GM23338 (cell line): ENCODE measurements around the gene PDP2. TPM values are rescaled to one million over a fixed set of nuclear protein-coding genes. Genes with fewer than 3 reads are reported as not detected.

Source experiments
- ATAC-seq: fragments of 200-7000 bp; cut with Tn5 transposase; 3 replicates; pipeline ENCODE4 v1.9.1; 2020
- DNase-seq: peaks from one replicate; pipeline ENCODE4 v3.0.0-alpha.2; 2015; ENCODE audit warnings: low spot score
- H2AFZ ChIP-seq: fragments of 200-600 bp; sonication (generic); 2 replicates; pipeline ENCODE4 v1.8.0; 2016; ENCODE audit warnings: antibody characterized with exemption, mild to moderate bottlenecking, moderate library complexity
- H3F3A ChIP-seq: fragments of 200-600 bp; sonication (generic); replicated peaks from 2 replicates; pipeline ENCODE4 v1.8.0; 2017; ENCODE audit warnings: antibody characterized with exemption, mixed run types, low read depth
- H3K27ac ChIP-seq: fragments of 200-600 bp; sonication (generic); 2 replicates; pipeline ENCODE4 v1.6.1; 2016; ENCODE audit warnings: low read depth
- H3K27me3 ChIP-seq: fragments of 200-600 bp; sonication (generic); 2 replicates; pipeline ENCODE4 v1.8.0; 2016; ENCODE audit warnings: mild to moderate bottlenecking, mixed run types, moderate library complexity; ENCODE audit not compliant: insufficient read depth
- H3K36me3 ChIP-seq: fragments of 200-600 bp; sonication (generic); 2 replicates; pipeline ENCODE4 v1.8.0; 2016; ENCODE audit warnings: mild to moderate bottlenecking; ENCODE audit not compliant: insufficient read depth
- H3K4me1 ChIP-seq: fragments of 200-600 bp; sonication (generic); 2 replicates; pipeline ENCODE4 v1.8.0; 2016; ENCODE audit warnings: mild to moderate bottlenecking, moderate library complexity; ENCODE audit not compliant: insufficient read depth
- H3K4me2 ChIP-seq: fragments of 200-600 bp; sonication (generic); 2 replicates; pipeline ENCODE4 v1.7.1; 2017; ENCODE audit warnings: mixed run types
- H3K4me3 ChIP-seq: fragments of 200-600 bp; sonication (generic); 2 replicates; pipeline ENCODE4 v1.6.1; 2016; ENCODE audit warnings: mixed run types
- H3K79me2 ChIP-seq: fragments of 200-600 bp; sonication (generic); replicated peaks from 2 replicates; pipeline ENCODE4 v1.8.0; 2017; ENCODE audit warnings: mild to moderate bottlenecking; ENCODE audit not compliant: insufficient read depth
- H3K9me2 ChIP-seq: fragments of 200-600 bp; sonication (generic); 2 replicates; pipeline ENCODE4 v1.8.0; 2017; ENCODE audit not compliant: insufficient read depth
- H4K20me1 ChIP-seq: fragments of 200-600 bp; sonication (generic); replicated peaks from 2 replicates; pipeline ENCODE4 v1.8.0; 2017; ENCODE audit warnings: mild to moderate bottlenecking; ENCODE audit not compliant: insufficient read depth
- H3K27ac Mint-ChIP-seq: 2 replicates; pipeline ENCODE4 v1.8.0; 2020; ENCODE audit warnings: inconsistent platforms, mild to moderate bottlenecking, moderate library complexity, mixed read lengths
- H3K27me3 Mint-ChIP-seq: 3 replicates; pipeline ENCODE4 v1.8.0; 2022; ENCODE audit warnings: low read depth, mild to moderate bottlenecking, moderate library complexity, mixed read lengths, inconsistent platforms; ENCODE audit not compliant: insufficient read depth, poor library complexity
- H3K36me3 Mint-ChIP-seq: 3 replicates; pipeline ENCODE4 v1.8.0; 2021; ENCODE audit warnings: low read depth, mild to moderate bottlenecking, inconsistent platforms, moderate library complexity, mixed read lengths
- H3K4me1 Mint-ChIP-seq: 3 replicates; pipeline ENCODE4 v1.8.0; 2020; ENCODE audit warnings: mild to moderate bottlenecking, inconsistent platforms, mixed read lengths
- H3K4me3 Mint-ChIP-seq: 3 replicates; pipeline ENCODE4 v1.8.0; 2021; ENCODE audit warnings: moderate library complexity, mild to moderate bottlenecking, inconsistent platforms, mixed read lengths
- H3K9me3 Mint-ChIP-seq: 3 replicates; pipeline ENCODE4 v1.8.0; 2020; ENCODE audit warnings: moderate library complexity, mild to moderate bottlenecking, inconsistent platforms, mixed read lengths
- CREB1 ChIP-seq: fragments of 250-450 bp; sonication (Bioruptor Pico); IDR thresholded peaks from 2 replicates; pipeline ENCODE4 v1.5.0; 2020; ENCODE audit warnings: low read depth, mild to moderate bottlenecking, moderate library complexity
- EZH2 ChIP-seq: fragments of 200-600 bp; sonication (generic); IDR thresholded peaks from one replicate; pipeline ENCODE4 v1.8.0; 2017; ENCODE audit warnings: antibody characterized with exemption, mild to moderate bottlenecking, low read depth; ENCODE audit not compliant: unreplicated experiment
- EZH2phosphoT487 ChIP-seq: fragments of 200-600 bp; sonication (generic); IDR thresholded peaks from one replicate; pipeline ENCODE4 v1.8.1; 2018; ENCODE audit warnings: antibody characterized with exemption; ENCODE audit not compliant: unreplicated experiment
- JUNB ChIP-seq: IDR thresholded peaks from one replicate; pipeline ENCODE4 v1.6.1; 2016; ENCODE audit warnings: antibody characterized with exemption; ENCODE audit not compliant: unreplicated experiment
- NANOG ChIP-seq: IDR thresholded peaks from 2 replicates; pipeline ENCODE4 v1.6.1; 2016; ENCODE audit warnings: antibody characterized with exemption, borderline replicate concordance
- POLR2AphosphoS5 ChIP-seq: IDR thresholded peaks from 2 replicates; pipeline ENCODE4 v1.6.1; 2016; ENCODE audit warnings: antibody characterized with exemption, low read depth
- REST ChIP-seq: IDR thresholded peaks from one replicate; pipeline ENCODE4 v1.6.1; 2018; ENCODE audit warnings: antibody characterized with exemption; ENCODE audit not compliant: unreplicated experiment
- STAT1 ChIP-seq: IDR thresholded peaks from one replicate; pipeline ENCODE4 v1.6.1; 2016; ENCODE audit warnings: antibody characterized with exemption; ENCODE audit not compliant: unreplicated experiment
- ZNF114 ChIP-seq: fragments of 250-450 bp; sonication (Bioruptor Pico); IDR thresholded peaks from 2 replicates; pipeline ENCODE4 v1.5.0; 2020; ENCODE audit warnings: mild to moderate bottlenecking, moderate library complexity
- ZNF331 ChIP-seq: fragments of 250-450 bp; sonication (Bioruptor Pico); IDR thresholded peaks from 2 replicates; pipeline ENCODE4 v1.5.0; 2020; ENCODE audit warnings: low read depth, mild to moderate bottlenecking, moderate library complexity
- ZNF462 ChIP-seq: fragments of 250-450 bp; sonication (Bioruptor Pico); IDR thresholded peaks from 2 replicates; pipeline ENCODE4 v1.5.0; 2020; ENCODE audit warnings: mild to moderate bottlenecking, moderate library complexity
- polyA plus RNA-seq: library from polyadenylated mRNA; unstranded; fragments of >200 nt; fragmentation: Nextera tagmentation; extraction: Ambion mirVana; gene quantifications from 2 replicates; pipeline ENCODE4 v1.2.1, GENCODE V29; 2016
- total RNA-seq: library from RNA; depleted of rRNA; stranded (reverse); fragments of >200 nt; shearing (Covaris generic); gene quantifications from 2 replicates; pipeline ENCODE4 v1.2.3, GENCODE V29; 2014
- TF ChIP-seq, protein P1 (sequence below), 2 experiments: fragments of 200-600 bp in 1 of 2; sonication (generic) in 1 of 2; conservative IDR thresholded peaks; 2 replicates each; pipeline versions ENCODE4 v1.5.1 to v1.6.1; 2016 to 2017; ENCODE audit warnings: antibody characterized with exemption in 2 of 2, low read depth in 2 of 2, mild to moderate bottlenecking in 2 of 2, moderate library complexity in 1 of 2
- TF ChIP-seq, protein P2 (sequence below): IDR thresholded peaks from 2 replicates; pipeline ENCODE4 v1.6.1; 2016; ENCODE audit warnings: antibody characterized with exemption

Gene PDP2
- total and polyA plus RNA-seq, 2 experiments from 2014 or later: 9.0 to 23.2 TPM

GRCh38 chr16:66849021-66849420 lies 31.3 kb upstream of the PDP2 start:
- ATAC-seq (no peak), DNase-seq (no peak)
- Histone ChIP-seq H3K27ac (no peak overlapping the region), H3K4me3 (no peak overlapping the region), H3K4me1 (no peaks in the 10 kb centered on the region; the same call in 1 of the 2 replicates), H3K79me2 (no peaks in the 10 kb centered on the region), H3K27me3 (peaks cover 32% of the 10 kb centered on the region), H4K20me1 (no peaks in the 10 kb centered on the region), H3K4me2 (no peak overlapping the region), H3F3A (no peaks in the 10 kb centered on the region), H3K9me2 (no peaks in the 10 kb centered on the region), H2AFZ (no peak overlapping the region), H3K36me3 (no peaks in the 10 kb centered on the region)
- Mint-ChIP-seq H3K9me3 (no peaks in the 10 kb centered on the region; the same call in 2 of the 3 replicates), H3K4me1 (peaks cover 16% of the 10 kb centered on the region), H3K27me3 (peaks cover 25% of the 10 kb centered on the region), H3K36me3 (no peaks in the 10 kb centered on the region), H3K27ac (no peak overlapping the region), H3K4me3 (no peak overlapping the region)
- no peak for TF ChIP-seq POLR2AphosphoS5
- TF ChIP-seq ZNF331 (CRISPR knock-in tag): no peak
- TF ChIP-seq NANOG: no peak
- TF ChIP-seq CREB1 (CRISPR knock-in tag): no peak
- TF ChIP-seq ZNF462 (CRISPR knock-in tag): no peak
- TF ChIP-seq STAT1: no peak
- TF ChIP-seq, protein P1, sequence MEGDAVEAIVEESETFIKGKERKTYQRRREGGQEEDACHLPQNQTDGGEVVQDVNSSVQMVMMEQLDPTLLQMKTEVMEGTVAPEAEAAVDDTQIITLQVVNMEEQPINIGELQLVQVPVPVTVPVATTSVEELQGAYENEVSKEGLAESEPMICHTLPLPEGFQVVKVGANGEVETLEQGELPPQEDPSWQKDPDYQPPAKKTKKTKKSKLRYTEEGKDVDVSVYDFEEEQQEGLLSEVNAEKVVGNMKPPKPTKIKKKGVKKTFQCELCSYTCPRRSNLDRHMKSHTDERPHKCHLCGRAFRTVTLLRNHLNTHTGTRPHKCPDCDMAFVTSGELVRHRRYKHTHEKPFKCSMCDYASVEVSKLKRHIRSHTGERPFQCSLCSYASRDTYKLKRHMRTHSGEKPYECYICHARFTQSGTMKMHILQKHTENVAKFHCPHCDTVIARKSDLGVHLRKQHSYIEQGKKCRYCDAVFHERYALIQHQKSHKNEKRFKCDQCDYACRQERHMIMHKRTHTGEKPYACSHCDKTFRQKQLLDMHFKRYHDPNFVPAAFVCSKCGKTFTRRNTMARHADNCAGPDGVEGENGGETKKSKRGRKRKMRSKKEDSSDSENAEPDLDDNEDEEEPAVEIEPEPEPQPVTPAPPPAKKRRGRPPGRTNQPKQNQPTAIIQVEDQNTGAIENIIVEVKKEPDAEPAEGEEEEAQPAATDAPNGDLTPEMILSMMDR (conservative IDR thresholded peaks at IDR 0.05; ENCODE audit: low read depth in 2 of 2): no peak
- TF ChIP-seq ZNF114 (CRISPR knock-in tag): no peak
- TF ChIP-seq, protein P2, sequence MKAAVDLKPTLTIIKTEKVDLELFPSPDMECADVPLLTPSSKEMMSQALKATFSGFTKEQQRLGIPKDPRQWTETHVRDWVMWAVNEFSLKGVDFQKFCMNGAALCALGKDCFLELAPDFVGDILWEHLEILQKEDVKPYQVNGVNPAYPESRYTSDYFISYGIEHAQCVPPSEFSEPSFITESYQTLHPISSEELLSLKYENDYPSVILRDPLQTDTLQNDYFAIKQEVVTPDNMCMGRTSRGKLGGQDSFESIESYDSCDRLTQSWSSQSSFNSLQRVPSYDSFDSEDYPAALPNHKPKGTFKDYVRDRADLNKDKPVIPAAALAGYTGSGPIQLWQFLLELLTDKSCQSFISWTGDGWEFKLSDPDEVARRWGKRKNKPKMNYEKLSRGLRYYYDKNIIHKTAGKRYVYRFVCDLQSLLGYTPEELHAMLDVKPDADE: no peak
- TF ChIP-seq EZH2: no peak
- no peak for TF ChIP-seq JUNB
- TF ChIP-seq REST: no peak
- TF ChIP-seq EZH2phosphoT487: no peak
